Neutrophil (primary cell): ENCODE data around the gene SPATS2L.

ENCODE experiments used
- H3K27ac ChIP-seq: fragments of 200-600 bp; sonication (generic); 2 replicates; pipeline ENCODE4 v1.5.1; 2016; ENCODE audit warnings: mild to moderate bottlenecking, moderate library complexity
- H3K27me3 ChIP-seq: fragments of 200-600 bp; sonication (generic); 2 replicates; pipeline ENCODE4 v1.6.0; 2016; ENCODE audit warnings: mild to moderate bottlenecking
- H3K36me3 ChIP-seq: fragments of 200-600 bp; sonication (generic); 2 replicates; pipeline ENCODE4 v1.5.1; 2017
- H3K4me1 ChIP-seq, 2 experiments: fragments of 200-600 bp in 1 of 2; sonication (generic) in 1 of 2; 1 replicate in 1 of 2; 2 replicates in 1 of 2; pipeline versions ENCODE4 v1.5.1 to v1.6.1; 2013 to 2016; ENCODE audit warnings: low read depth in 1 of 2, low read length in 1 of 2, mild to moderate bottlenecking in 1 of 2, moderate library complexity in 1 of 2; ENCODE audit not compliant: control insufficient read depth in 1 of 2, insufficient read depth in 1 of 2
- H3K4me3 ChIP-seq, 2 experiments: fragments of 200-600 bp in 1 of 2; sonication (generic) in 1 of 2; 1 replicate in 1 of 2; 2 replicates in 1 of 2; pipeline ENCODE4 v1.5.1; 2013 to 2016; ENCODE audit warnings: low read depth in 1 of 2, low read length in 1 of 2, mild to moderate bottlenecking in 1 of 2, moderate library complexity in 1 of 2
- H3K9me3 ChIP-seq: fragments of 200-600 bp; sonication (generic); 2 replicates; pipeline ENCODE4 v1.5.1; 2016
- TF ChIP-seq, protein P1 (sequence below): fragments of 200-600 bp; sonication (generic); IDR thresholded peaks from 2 replicates; pipeline ENCODE4 v1.5.1; 2016; ENCODE audit warnings: antibody characterized with exemption

The SPATS2L gene

DNA sequence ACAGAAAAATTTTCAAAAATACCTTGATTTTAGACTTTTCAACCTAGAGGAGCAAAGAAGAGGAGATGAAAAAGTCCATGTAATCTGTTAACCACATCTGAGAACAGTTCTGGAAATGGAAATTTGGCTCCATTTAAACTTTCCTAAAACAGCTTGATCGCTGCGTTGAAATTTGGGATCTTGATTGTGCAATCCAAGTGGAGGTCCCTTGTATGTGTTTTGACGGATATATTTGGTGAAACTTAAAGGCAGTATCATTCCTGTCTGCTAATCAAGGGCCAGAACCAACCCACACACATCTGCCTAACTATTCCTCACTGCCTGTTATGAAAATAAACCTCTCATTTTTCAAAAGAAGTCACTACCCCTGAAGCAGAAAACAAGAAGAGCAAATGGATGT is 46.6 kb downstream of the SPATS2L start:
- Histone ChIP-seq H3K27ac (no peak overlapping the region), H3K9me3 (no peaks in the 10 kb centered on the region), H3K4me1 (no peaks in the 10 kb centered on the region), H3K36me3 (no peaks in the 10 kb centered on the region), H3K4me3 (no peak overlapping the region), H3K27me3 (no peaks in the 10 kb centered on the region)
- TF ChIP-seq, protein P1, sequence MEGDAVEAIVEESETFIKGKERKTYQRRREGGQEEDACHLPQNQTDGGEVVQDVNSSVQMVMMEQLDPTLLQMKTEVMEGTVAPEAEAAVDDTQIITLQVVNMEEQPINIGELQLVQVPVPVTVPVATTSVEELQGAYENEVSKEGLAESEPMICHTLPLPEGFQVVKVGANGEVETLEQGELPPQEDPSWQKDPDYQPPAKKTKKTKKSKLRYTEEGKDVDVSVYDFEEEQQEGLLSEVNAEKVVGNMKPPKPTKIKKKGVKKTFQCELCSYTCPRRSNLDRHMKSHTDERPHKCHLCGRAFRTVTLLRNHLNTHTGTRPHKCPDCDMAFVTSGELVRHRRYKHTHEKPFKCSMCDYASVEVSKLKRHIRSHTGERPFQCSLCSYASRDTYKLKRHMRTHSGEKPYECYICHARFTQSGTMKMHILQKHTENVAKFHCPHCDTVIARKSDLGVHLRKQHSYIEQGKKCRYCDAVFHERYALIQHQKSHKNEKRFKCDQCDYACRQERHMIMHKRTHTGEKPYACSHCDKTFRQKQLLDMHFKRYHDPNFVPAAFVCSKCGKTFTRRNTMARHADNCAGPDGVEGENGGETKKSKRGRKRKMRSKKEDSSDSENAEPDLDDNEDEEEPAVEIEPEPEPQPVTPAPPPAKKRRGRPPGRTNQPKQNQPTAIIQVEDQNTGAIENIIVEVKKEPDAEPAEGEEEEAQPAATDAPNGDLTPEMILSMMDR = no peak

DNA sequence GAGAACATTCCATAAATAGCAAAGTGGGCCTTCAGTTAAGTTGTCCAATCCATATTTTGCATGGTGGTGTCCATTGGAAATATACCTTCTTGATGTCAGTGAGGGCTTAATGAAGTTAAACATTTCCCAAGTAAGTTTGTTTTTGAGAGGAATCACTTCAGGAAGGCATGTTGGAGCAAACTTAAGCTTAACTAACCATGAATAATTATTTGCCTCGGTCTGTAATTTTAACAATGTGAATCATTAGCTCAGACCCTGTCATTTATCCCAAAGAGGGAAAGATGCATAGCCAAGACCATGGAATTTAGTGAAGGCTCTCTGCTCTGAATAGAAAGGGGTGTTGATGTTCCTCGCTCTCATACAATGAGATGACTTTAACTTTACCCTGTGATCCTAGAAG is 47.4 kb downstream of the SPATS2L start:
- Histone ChIP-seq H3K27ac (no peak overlapping the region), H3K4me1 (no peaks in the 10 kb centered on the region), H3K36me3 (no peaks in the 10 kb centered on the region), H3K9me3 (no peaks in the 10 kb centered on the region), H3K4me3 (no peak overlapping the region), H3K27me3 (no peaks in the 10 kb centered on the region)
- TF ChIP-seq, protein P1 = no peak

DNA sequence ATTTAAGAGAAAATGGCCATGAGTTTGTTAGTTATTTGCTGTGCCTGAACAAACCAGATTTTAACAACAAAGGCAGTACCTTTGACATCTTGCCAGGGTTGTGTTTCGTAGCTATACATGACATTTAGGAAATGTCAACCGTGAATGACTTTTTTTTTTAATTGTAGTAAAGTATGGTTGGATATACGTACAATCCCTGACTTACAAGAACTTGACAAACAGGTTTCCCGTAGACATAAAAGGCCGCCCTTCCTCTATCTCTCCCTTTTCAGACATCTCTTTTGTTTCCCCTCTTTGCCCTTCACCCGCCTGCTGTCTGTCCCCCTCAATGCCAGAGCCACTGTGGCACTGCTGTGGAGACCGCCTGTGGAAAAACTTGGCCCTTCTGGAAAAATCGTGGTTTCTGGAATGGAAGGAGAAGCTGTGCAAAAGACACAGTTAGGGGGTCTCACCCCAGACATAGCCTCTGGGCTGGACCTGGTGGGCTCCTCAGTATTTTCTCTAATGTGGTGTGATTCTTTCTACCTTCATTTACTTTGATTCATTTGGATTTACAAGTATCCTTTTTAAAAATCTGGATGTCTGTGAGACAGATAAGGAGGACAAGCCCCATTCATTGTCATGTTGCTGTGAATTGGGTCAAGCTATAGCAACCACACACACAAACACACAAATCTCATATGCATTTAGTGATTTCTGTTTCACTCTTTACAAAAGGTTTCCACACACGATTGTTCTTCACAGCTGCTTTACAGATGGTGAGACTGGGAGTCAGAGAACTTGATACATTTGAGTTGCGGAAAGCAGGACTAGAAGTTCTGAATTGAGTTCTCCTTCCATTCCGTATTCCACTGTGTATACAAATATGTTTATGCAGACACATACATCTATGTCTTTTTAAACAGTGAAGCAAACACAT is 48.6 kb downstream of the SPATS2L start:
- Histone ChIP-seq H3K27me3 (no peaks in the 10 kb centered on the region), H3K36me3 (no peaks in the 10 kb centered on the region), H3K27ac (no peak overlapping the region), H3K4me1 (no peaks in the 10 kb centered on the region), H3K9me3 (no peaks in the 10 kb centered on the region), H3K4me3 (no peak overlapping the region)
- TF ChIP-seq, protein P1 = no peak

DNA sequence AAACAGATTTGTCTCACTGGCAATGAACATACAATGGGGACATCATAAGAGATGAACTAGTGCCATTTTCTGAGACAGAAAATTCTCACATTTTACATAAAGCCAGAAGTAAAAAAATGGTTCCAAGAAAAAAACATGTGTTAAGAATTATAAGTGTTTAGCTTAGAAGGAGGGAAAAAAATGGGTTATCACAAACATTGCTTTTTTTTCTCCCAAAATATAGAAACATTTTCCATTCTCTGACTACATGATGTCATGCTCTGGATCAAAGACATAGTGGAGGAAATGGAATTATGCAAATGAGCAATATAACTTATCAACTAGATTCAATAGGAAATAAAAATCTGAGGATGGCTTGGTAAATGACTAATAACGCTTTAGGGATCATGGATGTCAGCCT is 49.8 kb downstream of the SPATS2L start:
- H3K9me3 ChIP-seq = no peaks in the 10 kb centered on the region
- no peaks in the 10 kb centered on the region for H3K4me1 ChIP-seq
- H3K36me3 ChIP-seq = no peaks in the 10 kb centered on the region
- no peaks in the 10 kb centered on the region for H3K27me3 ChIP-seq
- H3K27ac ChIP-seq = no peak overlapping the region
- TF ChIP-seq, protein P1 = no peak
- no peak overlapping the region for H3K4me3 ChIP-seq

DNA sequence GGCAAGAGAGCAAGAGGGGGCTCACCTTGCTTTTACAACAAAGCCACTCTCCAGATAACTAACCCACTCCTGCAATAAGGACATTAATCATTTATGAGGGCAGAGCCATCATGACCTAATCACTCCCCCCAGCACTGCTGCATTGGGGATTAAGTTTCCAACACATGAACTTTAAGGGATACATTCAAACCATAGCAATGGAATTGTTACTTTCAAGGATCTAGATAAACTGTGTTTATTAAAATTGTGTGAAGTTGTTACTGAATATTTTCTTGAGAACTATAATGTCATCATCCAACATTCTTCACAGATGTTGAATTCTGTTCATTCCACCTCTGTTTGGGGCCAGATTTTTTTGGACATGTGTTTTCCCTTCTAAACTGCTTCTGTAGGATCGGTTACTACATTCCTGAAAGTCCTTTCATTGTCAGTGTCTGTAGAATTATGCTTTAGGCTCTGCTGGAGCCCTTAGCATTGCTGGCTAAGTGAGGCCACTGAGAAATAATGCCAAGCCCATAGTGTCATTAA is 50.4 kb downstream of the SPATS2L start:
- H3K4me1 ChIP-seq = no peaks in the 10 kb centered on the region

More for the DNA sequence above, 50.4 kb downstream of the SPATS2L start:
- H3K27me3 ChIP-seq = no peaks in the 10 kb centered on the region
- TF ChIP-seq, protein P1 = no peak
- no peaks in the 10 kb centered on the region for H3K9me3 ChIP-seq
- H3K36me3 ChIP-seq = no peaks in the 10 kb centered on the region
- H3K4me3 ChIP-seq = no peak overlapping the region
- H3K27ac ChIP-seq = no peak overlapping the region
